Measurements from ENCODE around the gene MAPT. TPM values are rescaled to one million over a fixed set of nuclear protein-coding genes. Genes with fewer than 3 reads are reported as not detected.

MAPT gene
- total and polyA plus RNA-seq, 7 experiments from 2014 or later = 0.12 to 1.3 (median 0.80) TPM

GRCh38 chr17:45915263-45915662, 20.9 kb downstream of the MAPT start:
- ChIA-PET CTCF (no interaction called here), POLR2A (no interaction called here)
- ATAC-seq (no peak), DNase-seq (no peak)
- intact Hi-C loops (cut with micrococcal nuclease) = no loop called here
- H3K9me3 ChIP-seq (ENCODE audit: control insufficient read depth in 2 of 3, low read length in 3 of 3) = peaks cover 0 to 8% (median 0%) of the 10 kb centered on the region in 3 experiments
- H3K4me1 Mint-ChIP-seq = no peaks in the 10 kb centered on the region
- no peaks in the 10 kb centered on the region for H3K36me3 ChIP-seq (ENCODE audit: control insufficient read depth in 2 of 3, insufficient read depth in 3 of 3, low read length in 3 of 3)
- H3K4me3 ChIP-seq (ENCODE audit: low read length) = no peak overlapping the region
- no peaks in the 10 kb centered on the region for H3K4me1 ChIP-seq (ENCODE audit: control insufficient read depth in 2 of 2, insufficient read depth in 2 of 2, low read length in 2 of 2)
- H3K27ac Mint-ChIP-seq = no peak overlapping the region
- no peak overlapping the region for H3K4me3 Mint-ChIP-seq
- peaks cover 0 to 8% (median 3%) of the 10 kb centered on the region in 5 donors for H3K27me3 Mint-ChIP-seq
- no peaks in the 10 kb centered on the region for H3K27me3 ChIP-seq (ENCODE audit: control insufficient read depth in 2 of 2, insufficient read depth in 2 of 2, low read length in 2 of 2)
- H3K9me3 Mint-ChIP-seq = peaks cover 4 to 16% (median 8%) of the 10 kb centered on the region in 11 donors
- peaks cover 0 to 11% (median 10%) of the 10 kb centered on the region in 5 donors for H3K36me3 Mint-ChIP-seq
- no peak overlapping the region for H3K27ac ChIP-seq (ENCODE audit: low read depth, low read length)

DNA sequence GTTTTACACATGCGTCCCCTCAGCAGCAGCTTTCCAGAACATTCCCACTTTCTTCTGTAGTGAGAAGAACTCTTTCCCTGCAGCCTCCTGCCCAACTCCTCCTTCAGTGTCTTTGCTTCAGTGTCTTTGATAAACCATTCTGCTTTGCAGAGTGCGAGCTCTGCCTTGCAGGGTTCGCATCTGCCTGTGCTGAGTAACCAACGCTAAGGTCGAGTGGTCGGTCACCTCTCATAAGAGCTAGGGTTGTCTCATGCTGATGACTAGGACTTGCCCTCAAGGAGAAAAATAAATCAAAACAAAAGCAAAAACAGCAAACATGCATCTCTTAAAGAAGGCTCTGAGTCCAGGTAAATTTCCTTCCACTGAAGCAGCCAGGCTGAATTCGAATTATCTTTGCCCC, 22.7 kb downstream of the MAPT start:
- CTCF ChIA-PET = no interaction called here
- Mint-ChIP-seq H3K4me3 (no peak overlapping the region), H3K4me1 (no peaks in the 10 kb centered on the region), H3K27me3 (peaks cover 0 to 13% (median 4%) of the 10 kb centered on the region in 5 donors), H3K27ac (no peak overlapping the region), H3K9me3 (peaks cover 2 to 13% (median 7%) of the 10 kb centered on the region in 11 donors), H3K36me3 (peaks cover 0 to 10% (median 7%) of the 10 kb centered on the region in 5 donors)
- no peaks in the 10 kb centered on the region for H3K36me3 ChIP-seq (ENCODE audit: control insufficient read depth in 2 of 3, insufficient read depth in 3 of 3, low read length in 3 of 3)
- ATAC-seq (no peak), DNase-seq (no peak)
- no peak overlapping the region for H3K4me3 ChIP-seq (ENCODE audit: low read length)
- peaks cover 0 to 6% (median 0%) of the 10 kb centered on the region in 3 experiments for H3K9me3 ChIP-seq (ENCODE audit: control insufficient read depth in 2 of 3, low read length in 3 of 3)
- POLR2A ChIA-PET = no interaction called here
- no peaks in the 10 kb centered on the region for H3K27me3 ChIP-seq (ENCODE audit: control insufficient read depth in 2 of 2, insufficient read depth in 2 of 2, low read length in 2 of 2)
- no peaks in the 10 kb centered on the region for H3K4me1 ChIP-seq (ENCODE audit: control insufficient read depth in 2 of 2, insufficient read depth in 2 of 2, low read length in 2 of 2)
- intact Hi-C loops (cut with micrococcal nuclease) = no loop called here
- no peak overlapping the region for H3K27ac ChIP-seq (ENCODE audit: low read depth, low read length)

DNA sequence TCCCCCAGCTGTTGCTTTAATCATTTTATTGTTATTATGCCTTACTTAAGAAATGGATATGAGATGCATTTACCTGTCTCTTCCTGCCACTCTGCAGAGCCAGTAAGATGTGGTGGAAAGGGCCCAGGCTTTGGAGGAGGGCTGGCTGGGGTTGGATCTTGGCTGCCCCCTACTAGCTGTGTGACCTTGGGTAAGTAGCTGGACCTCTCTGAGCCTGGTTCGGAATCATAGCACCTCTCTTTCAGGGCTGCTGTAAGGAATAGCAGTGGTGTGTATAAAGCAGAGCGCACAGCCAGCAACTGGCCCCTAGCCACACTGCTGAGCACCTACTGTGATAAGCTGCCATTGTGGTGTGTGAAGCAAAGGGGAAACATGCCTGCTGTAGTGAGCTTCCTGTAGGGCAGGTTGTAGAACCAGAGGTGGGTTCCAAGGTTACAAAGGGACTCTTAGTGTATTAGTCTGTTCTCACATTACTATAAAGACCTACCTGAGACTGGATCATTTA, 23.9 kb downstream of the MAPT start:
- H3K4me1 Mint-ChIP-seq = no peaks in the 10 kb centered on the region
- H3K9me3 Mint-ChIP-seq = peaks cover 0 to 2% (median under 1%) of the 10 kb centered on the region in 11 donors
- ChIA-PET CTCF (no interaction called here), POLR2A (no interaction called here)
- H3K36me3 Mint-ChIP-seq = peaks cover 0 to under 1% (median 0%) of the 10 kb centered on the region in 5 donors
- no peaks in the 10 kb centered on the region for H3K9me3 ChIP-seq (ENCODE audit: control insufficient read depth in 2 of 3, low read length in 3 of 3)
- H3K4me3 ChIP-seq (ENCODE audit: low read length) = no peak overlapping the region
- peaks cover 0 to 13% (median 5%) of the 10 kb centered on the region in 5 donors for H3K27me3 Mint-ChIP-seq
- H3K27me3 ChIP-seq (ENCODE audit: control insufficient read depth in 2 of 2, insufficient read depth in 2 of 2, low read length in 2 of 2) = no peaks in the 10 kb centered on the region
- no peaks in the 10 kb centered on the region for H3K36me3 ChIP-seq (ENCODE audit: control insufficient read depth in 2 of 3, insufficient read depth in 3 of 3, low read length in 3 of 3)
- intact Hi-C loops (cut with micrococcal nuclease) = no loop called here
- ATAC-seq (no peak), DNase-seq (no peak)
- H3K27ac Mint-ChIP-seq = no peak overlapping the region
- H3K27ac ChIP-seq (ENCODE audit: low read depth, low read length) = no peak overlapping the region
- H3K4me3 Mint-ChIP-seq = no peak overlapping the region
- no peaks in the 10 kb centered on the region for H3K4me1 ChIP-seq (ENCODE audit: control insufficient read depth in 2 of 2, insufficient read depth in 2 of 2, low read length in 2 of 2)

GRCh38 chr17:45919136-45919535, 24.8 kb downstream of the MAPT start:
- Histone ChIP-seq H3K9me3 (ENCODE audit: control insufficient read depth in 2 of 3, low read length in 3 of 3) (no peaks in the 10 kb centered on the region), H3K27me3 (ENCODE audit: control insufficient read depth in 2 of 2, insufficient read depth in 2 of 2, low read length in 2 of 2) (no peaks in the 10 kb centered on the region), H3K4me3 (ENCODE audit: low read length) (no peak overlapping the region), H3K4me1 (ENCODE audit: control insufficient read depth in 2 of 2, insufficient read depth in 2 of 2, low read length in 2 of 2) (no peaks in the 10 kb centered on the region), H3K27ac (ENCODE audit: low read depth, low read length) (no peak overlapping the region), H3K36me3 (ENCODE audit: control insufficient read depth in 2 of 3, insufficient read depth in 3 of 3, low read length in 3 of 3) (no peaks in the 10 kb centered on the region)
- Mint-ChIP-seq H3K4me1 (no peaks in the 10 kb centered on the region), H3K36me3 (no peaks in the 10 kb centered on the region), H3K27me3 (peaks cover 0 to 13% (median 9%) of the 10 kb centered on the region in 5 donors), H3K4me3 (no peak overlapping the region), H3K27ac (no peak overlapping the region), H3K9me3 (peaks cover 0 to 1% (median 0%) of the 10 kb centered on the region in 11 donors)
- ATAC-seq (no peak), DNase-seq (no peak)
- intact Hi-C loops (cut with micrococcal nuclease) = no loop called here
- ChIA-PET CTCF (interaction anchor here (0.6 kb wide), 1 partner anchor 126 kb away, joined by 8 read pairs; no protein-coding TSS in a partner anchor), POLR2A (no interaction called here)

DNA sequence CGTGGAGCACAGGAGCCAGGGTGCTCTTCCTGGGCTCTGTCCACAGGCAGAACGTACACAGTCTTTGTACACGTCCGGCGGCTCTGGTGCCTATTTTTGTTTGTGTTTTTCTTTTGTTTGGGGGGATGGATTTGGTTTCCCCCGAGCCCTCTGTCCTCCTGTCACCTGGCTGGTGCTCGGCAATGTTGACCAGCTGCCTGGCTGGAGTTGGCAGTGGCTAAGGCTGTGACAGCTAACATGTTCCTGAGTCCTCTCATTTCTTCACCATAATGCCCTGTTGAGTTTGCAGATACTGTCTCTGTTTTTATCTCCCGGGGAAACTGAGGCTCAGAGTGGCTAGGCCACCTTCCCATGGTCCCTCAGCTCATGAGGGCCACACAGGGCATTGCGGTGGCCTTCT, 25.7 kb downstream of the MAPT start:
- H3K9me3 Mint-ChIP-seq = no peaks in the 10 kb centered on the region
- intact Hi-C loops (cut with micrococcal nuclease) = no loop called here
- H3K4me3 Mint-ChIP-seq = no peak overlapping the region
- Histone ChIP-seq H3K36me3 (ENCODE audit: control insufficient read depth in 2 of 3, insufficient read depth in 3 of 3, low read length in 3 of 3) (no peaks in the 10 kb centered on the region), H3K27ac (ENCODE audit: low read depth, low read length) (no peak overlapping the region), H3K4me3 (ENCODE audit: low read length) (no peak overlapping the region), H3K27me3 (ENCODE audit: control insufficient read depth in 2 of 2, insufficient read depth in 2 of 2, low read length in 2 of 2) (no peaks in the 10 kb centered on the region), H3K9me3 (ENCODE audit: control insufficient read depth in 2 of 3, low read length in 3 of 3) (no peaks in the 10 kb centered on the region), H3K4me1 (ENCODE audit: control insufficient read depth in 2 of 2, insufficient read depth in 2 of 2, low read length in 2 of 2) (no peaks in the 10 kb centered on the region)
- no peak overlapping the region for H3K27ac Mint-ChIP-seq
- ChIA-PET POLR2A (no interaction called here), CTCF (no interaction called here)
- H3K36me3 Mint-ChIP-seq = no peaks in the 10 kb centered on the region
- H3K4me1 Mint-ChIP-seq = no peaks in the 10 kb centered on the region
- no peak for DNase-seq
- H3K27me3 Mint-ChIP-seq = peaks cover 2 to 15% (median 12%) of the 10 kb centered on the region in 5 donors
- ATAC-seq = no peak

DNA sequence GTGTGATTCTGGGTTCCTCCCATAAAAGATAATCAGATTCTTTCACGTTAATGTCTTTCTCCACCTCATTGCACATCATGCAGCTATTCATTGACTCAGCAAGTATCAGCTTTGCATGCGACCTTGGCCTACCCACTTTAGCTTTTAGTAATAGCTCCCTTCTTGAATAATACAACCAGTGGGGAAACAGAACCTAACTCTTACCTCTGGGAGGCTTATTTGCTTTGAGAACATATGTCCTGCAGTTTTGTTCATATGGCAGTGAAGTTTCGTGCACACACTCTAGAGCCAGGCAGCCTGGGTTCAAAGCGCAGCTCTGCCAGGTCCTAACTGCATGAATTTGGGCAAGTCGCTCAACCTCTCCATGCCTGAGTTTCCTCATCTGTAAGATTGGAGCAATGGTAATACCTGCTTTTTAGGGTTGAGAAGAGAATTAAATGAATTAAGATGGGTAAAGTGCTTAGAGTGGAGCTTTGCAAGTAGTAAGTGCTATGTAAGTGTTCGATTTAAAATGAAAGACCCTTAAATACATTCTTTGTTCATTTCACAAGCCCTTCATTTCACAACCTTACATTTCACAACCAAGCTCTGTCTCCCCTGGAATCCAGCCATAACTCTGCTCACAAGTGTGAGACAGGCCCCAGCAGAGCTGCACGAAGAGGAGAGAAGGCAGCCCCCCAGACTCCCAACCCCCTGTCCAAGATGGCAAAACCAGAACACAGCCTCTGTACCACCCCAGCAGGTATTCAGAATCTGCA, 29.3 kb downstream of the MAPT start:
- H3K27me3 Mint-ChIP-seq = peaks cover 10 to 25% (median 19%) of the 10 kb centered on the region in 5 donors
- no peak for DNase-seq
- POLR2A ChIA-PET = interaction anchor here (1.0 kb wide), 1 partner anchor 10 kb away, joined by 3 read pairs; no protein-coding TSS in a partner anchor
- peaks cover 0 to 6% (median 0%) of the 10 kb centered on the region in 5 donors for H3K36me3 Mint-ChIP-seq
- Histone ChIP-seq H3K9me3 (ENCODE audit: control insufficient read depth in 2 of 3, low read length in 3 of 3) (no peaks in the 10 kb centered on the region), H3K27me3 (ENCODE audit: control insufficient read depth in 2 of 2, insufficient read depth in 2 of 2, low read length in 2 of 2) (no peaks in the 10 kb centered on the region), H3K4me1 (ENCODE audit: control insufficient read depth in 2 of 2, insufficient read depth in 2 of 2, low read length in 2 of 2) (no peaks in the 10 kb centered on the region), H3K36me3 (ENCODE audit: control insufficient read depth in 2 of 3, insufficient read depth in 3 of 3, low read length in 3 of 3) (no peaks in the 10 kb centered on the region), H3K4me3 (ENCODE audit: low read length) (no peak overlapping the region), H3K27ac (ENCODE audit: low read depth, low read length) (no peak overlapping the region)
- CTCF ChIA-PET = interaction anchor here (1.2 kb wide), 1 partner anchor 26 kb away, joined by 3 read pairs; no protein-coding TSS in a partner anchor
- no peaks in the 10 kb centered on the region for H3K4me1 Mint-ChIP-seq
- ATAC-seq = no peak
- peaks cover 0 to 12% (median 2%) of the 10 kb centered on the region in 11 donors for H3K9me3 Mint-ChIP-seq
- H3K27ac Mint-ChIP-seq = no peak overlapping the region
- H3K4me3 Mint-ChIP-seq = no peak overlapping the region
- intact Hi-C loops (cut with micrococcal nuclease) = no loop called here

Data from naive thymus-derived CD4-positive, alpha-beta T cell (primary cell).